Neural cell (in vitro differentiated cells): ENCODE results near the gene UTS2.

Experiments used
- CTCF ChIP-seq: fragments of 450-650 bp; IDR thresholded peaks from 2 replicates; pipeline ENCODE4 v1.5.1; 2014; ENCODE audit warnings: antibody characterized with exemption, mild to moderate bottlenecking, moderate library complexity; ENCODE audit not compliant: poor library complexity, severe bottlenecking
- EZH2 ChIP-seq: fragments of 200-600, 300-800 bp; shearing (Covaris generic), sonication (generic); IDR thresholded peaks from 2 replicates; pipeline ENCODE4 v1.6.1; 2014; ENCODE audit warnings: antibody characterized with exemption, low read length, borderline replicate concordance, mild to moderate bottlenecking; ENCODE audit not compliant: insufficient read depth, poor library complexity, severe bottlenecking

DNA sequence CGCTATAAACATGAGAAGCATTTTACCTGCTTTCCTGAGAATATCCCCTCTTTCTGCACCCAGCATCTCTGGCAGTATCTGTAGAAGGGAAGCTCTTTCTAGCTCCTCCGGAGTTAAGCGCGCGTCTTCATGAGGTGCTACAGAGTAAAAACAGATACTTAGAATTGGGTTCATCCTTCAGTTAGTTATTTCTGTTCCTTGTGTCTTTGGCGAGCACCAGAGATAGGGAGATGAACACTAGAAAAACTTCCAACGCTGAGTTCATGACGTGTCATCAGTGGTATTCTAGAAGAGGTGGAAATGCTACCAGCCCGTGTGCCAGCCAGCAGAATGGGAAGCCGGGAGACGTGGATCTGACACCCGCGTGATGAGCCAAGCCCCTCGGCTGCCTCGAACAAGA is 2.1 kb downstream of the UTS2 start:
- TF ChIP-seq CTCF: no peak
- no peak for TF ChIP-seq EZH2
